NCI-H2196 (cell line): ENCODE measurements around the gene TBC1D22A.
"Not testable (repeated sequence)": the region's sequence is repeated elsewhere in the genome, so short reads cannot be mapped to it uniquely, and the experiment has no call there.

Source experiments
- DNase-seq: peaks from one replicate; lab custom pipeline; 2025; ENCODE audit not compliant: unreplicated experiment; lab: John Stamatoyannopoulos, UW

TBC1D22A gene

GRCh38 chr22:46810856-46811786, 48.7 kb downstream of the TBC1D22A start:
- DNase-seq, result no peak

- no peak for DNase-seq
These were observed 49.7 kb downstream of the TBC1D22A start for GRCh38 chr22:46812034-46812605.

GRCh38 chr22:46812788-46813187, 50.3 kb downstream of the TBC1D22A start:
- no peak for DNase-seq

- DNase-seq, result no peak
These were observed 51.6 kb downstream of the TBC1D22A start for GRCh38 chr22:46813816-46814597.

- no peak for DNase-seq
These were observed 52.7 kb downstream of the TBC1D22A start for GRCh38 chr22:46815132-46815531.

GRCh38 chr22:46815559-46815895, 53.1 kb downstream of the TBC1D22A start:
- DNase-seq, result no peak

GRCh38 chr22:46815896-46816731, 53.7 kb downstream of the TBC1D22A start:
- DNase-seq, result no peak

GRCh38 chr22:46817390-46817789, 54.9 kb downstream of the TBC1D22A start:
- not testable (repeated sequence) for DNase-seq

GRCh38 chr22:46823248-46823647, 60.8 kb downstream of the TBC1D22A start:
- no peak for DNase-seq

- no peak for DNase-seq
These were observed 61.2 kb downstream of the TBC1D22A start for GRCh38 chr22:46823654-46824053.

- no peak for DNase-seq
These were observed 62.0 kb downstream of the TBC1D22A start for GRCh38 chr22:46824344-46824909.

- DNase-seq, result no peak
These were observed 62.6 kb downstream of the TBC1D22A start for GRCh38 chr22:46824980-46825544.

GRCh38 chr22:46826438-46827135, 64.1 kb downstream of the TBC1D22A start:
- DNase-seq, result no peak

GRCh38 chr22:46827136-46827780, 64.8 kb downstream of the TBC1D22A start:
- no peak for DNase-seq

- no peak for DNase-seq
These were observed 65.3 kb downstream of the TBC1D22A start for GRCh38 chr22:46827781-46828180.

GRCh38 chr22:46828323-46828900, 66.0 kb downstream of the TBC1D22A start:
- no peak for DNase-seq

GRCh38 chr22:46829117-46829891, 66.9 kb downstream of the TBC1D22A start:
- no peak for DNase-seq
